Endothelial cell of umbilical vein (primary cell): ENCODE results near the gene MAP3K10.

Experiments
- CTCF ChIP-seq, 2 donors: IDR thresholded peaks; 1 replicate in 1 of 2; 2 replicates in 1 of 2; pipeline ENCODE4 v1.5.1; 2011; ENCODE audit warnings: low read length in 2 of 2, mild to moderate bottlenecking in 2 of 2, moderate library complexity in 2 of 2, control low read depth in 1 of 2, inconsistent platforms in 1 of 2, low read depth in 1 of 2; ENCODE audit not compliant: insufficient read depth in 1 of 2; ENCODE audit errors: extremely low read depth in 1 of 2
- POLR2A ChIP-seq: IDR thresholded peaks from 2 replicates; pipeline ENCODE4 v1.6.1; 2012; ENCODE audit warnings: low read depth, mild to moderate bottlenecking, control low read depth, low read length
- POLR2AphosphoS5 ChIP-seq: IDR thresholded peaks from 2 replicates; pipeline ENCODE4 v1.6.1; 2012; ENCODE audit warnings: low read depth, mild to moderate bottlenecking, control low read depth, low read length, moderate library complexity; ENCODE audit not compliant: insufficient read depth

GRCh38 chr19:40224342-40225150 is 33.3 kb downstream of the MAP3K10 start:
- TF ChIP-seq CTCF (IDR thresholded peaks at IDR 0.05; ENCODE audit: extremely low read depth in 1 of 2, insufficient read depth in 1 of 2, low read depth in 1 of 2, low read length in 2 of 2) (no peak), POLR2A (no peak), POLR2AphosphoS5 (no peak)
